Activated T-cell treated with anti-CD3 and anti-CD28 coated beads, Interleukin-2, amount 50 U/mL, for 72 hours (primary cell): ENCODE measurements around the gene OXCT1. TPM values are rescaled to one million over a fixed set of nuclear protein-coding genes. Genes with fewer than 3 reads are reported as not detected.
A peak's percentile ranks its signal among the peaks of the same experiment; 100 is the strongest.

Source experiments
- ATAC-seq, 2 donors: fragments of 150-1000 bp; cut with Tn5 transposase; replicated peaks in 1 of 2; 2 replicates each; pipeline ENCODE4 v1.10.0; 2021; ENCODE audit warnings: moderate library complexity in 2 of 2, mild to moderate bottlenecking in 1 of 2
- DNase-seq, 2 donors: peaks; one replicate each; pipeline ENCODE4 v3.0.0; 2021 to 2022; ENCODE audit warnings: mixed read lengths in 1 of 2
- H3K27ac Mint-ChIP-seq: one replicate; pipeline ENCODE4 v1.8.0; 2022; ENCODE audit warnings: mild to moderate bottlenecking, moderate library complexity, mixed read lengths
- H3K27me3 Mint-ChIP-seq: one replicate; pipeline ENCODE4 v1.8.0; 2022; ENCODE audit warnings: low read depth, mixed read lengths
- H3K36me3 Mint-ChIP-seq, 2 donors: one replicate each; pipeline ENCODE4 v1.8.0; 2022; ENCODE audit warnings: mixed read lengths in 2 of 2, mild to moderate bottlenecking in 1 of 2; ENCODE audit not compliant: insufficient read depth in 2 of 2
- H3K4me1 Mint-ChIP-seq: one replicate; pipeline ENCODE4 v1.8.0; 2022; ENCODE audit warnings: low read depth, mixed read lengths
- H3K4me3 Mint-ChIP-seq, 2 donors: one replicate each; pipeline ENCODE4 v1.8.0; 2022; ENCODE audit warnings: mild to moderate bottlenecking in 2 of 2, mixed read lengths in 2 of 2, moderate library complexity in 2 of 2
- H3K9me3 Mint-ChIP-seq, 2 donors: one replicate each; pipeline ENCODE4 v1.8.0; 2022; ENCODE audit warnings: mixed read lengths in 2 of 2
- total RNA-seq, 2 donors: library from RNA; stranded (reverse); gene quantifications; one replicate each; pipeline ENCODE4 v1.2.3, GENCODE V29; 2022

The OXCT1 gene
- total RNA-seq, 2 donors from 2014 or later, result 58.7 to 63.8 TPM

GRCh38 chr5:41883936-41884335 lies 13.7 kb upstream of the OXCT1 start:
- Mint-ChIP-seq H3K27me3 (peaks cover 23% of the 10 kb centered on the region), H3K27ac (no peak overlapping the region), H3K36me3 (no peaks in the 10 kb centered on the region), H3K9me3 (no peaks in the 10 kb centered on the region), H3K4me1 (no peaks in the 10 kb centered on the region), H3K4me3 (no peak overlapping the region)
- ATAC-seq (no peak), DNase-seq (no peak)

- no peak overlapping the region for H3K4me3 Mint-ChIP-seq
- H3K27ac Mint-ChIP-seq, result no peak overlapping the region
- no peaks in the 10 kb centered on the region for H3K9me3 Mint-ChIP-seq
Measured at GRCh38 chr5:41883243-41883642, 13.0 kb upstream of the OXCT1 start.

GRCh38 chr5:41882765-41883164 lies 12.5 kb upstream of the OXCT1 start:
- Mint-ChIP-seq H3K4me3 (no peak overlapping the region), H3K9me3 (no peaks in the 10 kb centered on the region), H3K36me3 (no peaks in the 10 kb centered on the region), H3K27me3 (peaks cover 19% of the 10 kb centered on the region), H3K4me1 (no peaks in the 10 kb centered on the region), H3K27ac (no peak overlapping the region)
- ATAC-seq (no peak), DNase-seq (no peak)

More at GRCh38 chr5:41883243-41883642, 13.0 kb upstream of the OXCT1 start:
- H3K4me1 Mint-ChIP-seq, result no peaks in the 10 kb centered on the region
- DNase-seq, result no peak
- no peak for ATAC-seq
- H3K36me3 Mint-ChIP-seq, result no peaks in the 10 kb centered on the region
- H3K27me3 Mint-ChIP-seq, result peaks cover 23% of the 10 kb centered on the region

DNA sequence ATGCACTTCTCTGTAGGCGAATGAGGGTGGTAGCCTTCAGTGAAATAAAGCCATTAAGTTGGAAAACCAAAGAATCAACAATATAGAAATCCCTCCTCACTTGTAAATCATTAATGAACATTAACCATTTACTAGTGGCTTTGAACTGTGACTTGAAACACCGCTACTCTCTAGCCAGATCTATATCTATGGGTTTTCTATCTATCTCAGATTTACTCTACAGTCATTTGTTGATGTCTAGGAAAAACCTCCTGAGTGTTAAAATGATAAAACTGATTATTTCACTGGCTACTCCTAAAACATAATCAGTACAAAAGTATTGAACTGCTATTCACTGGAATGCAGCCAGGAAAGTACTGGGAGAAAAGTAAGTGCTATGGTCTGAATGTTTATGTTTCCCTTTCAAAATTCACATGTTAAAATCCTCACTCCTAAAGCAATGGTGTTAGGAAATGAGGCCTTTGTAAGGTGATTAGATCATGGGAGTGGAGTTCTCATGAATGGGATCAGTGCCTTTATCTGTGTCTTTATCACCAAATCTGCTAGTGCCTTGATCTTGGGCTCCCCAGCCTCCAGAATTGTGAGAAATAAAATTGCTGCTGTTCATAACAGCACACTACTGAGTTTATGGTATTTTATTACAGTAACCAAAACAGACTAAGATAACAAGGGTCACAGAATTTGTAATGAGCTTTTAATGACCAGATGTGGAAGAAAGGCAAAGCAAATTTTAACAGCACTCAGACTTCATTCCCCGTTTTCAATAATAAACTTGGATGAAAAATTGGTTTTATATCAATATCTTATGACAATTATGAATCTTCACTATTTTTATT lies 8.6 kb upstream of the OXCT1 start:
- peaks cover 9% of the 10 kb centered on the region for H3K27me3 Mint-ChIP-seq
- no peak overlapping the region for H3K4me3 Mint-ChIP-seq
- no peaks in the 10 kb centered on the region for H3K9me3 Mint-ChIP-seq
- no peak overlapping the region for H3K27ac Mint-ChIP-seq
- no peak for DNase-seq
- H3K4me1 Mint-ChIP-seq, result peaks cover 12% of the 10 kb centered on the region
- H3K36me3 Mint-ChIP-seq, result no peaks in the 10 kb centered on the region
- ATAC-seq, result no peak

- Mint-ChIP-seq H3K4me3 (no peak overlapping the region), H3K36me3 (no peaks in the 10 kb centered on the region), H3K27ac (no peak overlapping the region), H3K9me3 (no peaks in the 10 kb centered on the region), H3K4me1 (peaks cover 12% of the 10 kb centered on the region), H3K27me3 (peaks cover 9% of the 10 kb centered on the region)
- ATAC-seq, result no peak
- no peak for DNase-seq
Measured at GRCh38 chr5:41878173-41878572, 7.9 kb upstream of the OXCT1 start.

DNA sequence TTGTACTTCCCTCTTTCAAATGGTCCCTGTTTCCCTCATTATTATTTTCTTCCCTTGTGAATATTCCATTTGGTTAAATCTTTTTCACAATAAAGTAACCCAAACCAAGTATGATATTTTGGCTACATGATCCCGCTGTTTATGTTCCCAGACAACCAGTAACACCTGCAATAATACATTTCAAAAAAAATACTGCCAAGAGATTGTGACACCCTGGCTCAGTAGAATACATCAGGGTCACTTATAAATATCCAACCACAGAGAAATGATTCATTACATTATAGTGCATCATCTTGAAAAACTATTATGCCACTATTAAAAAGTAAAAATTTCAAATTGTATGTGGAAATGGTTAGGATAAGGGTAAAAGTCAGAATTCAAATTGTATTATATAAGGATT lies 7.2 kb upstream of the OXCT1 start:
- no peak for ATAC-seq
- H3K4me3 Mint-ChIP-seq, result no peak overlapping the region
- peaks cover 12% of the 10 kb centered on the region for H3K4me1 Mint-ChIP-seq
- no peak for DNase-seq
- H3K27ac Mint-ChIP-seq, result no peak overlapping the region
- peaks cover 9% of the 10 kb centered on the region for H3K27me3 Mint-ChIP-seq
- no peaks in the 10 kb centered on the region for H3K9me3 Mint-ChIP-seq
- no peaks in the 10 kb centered on the region for H3K36me3 Mint-ChIP-seq

DNA sequence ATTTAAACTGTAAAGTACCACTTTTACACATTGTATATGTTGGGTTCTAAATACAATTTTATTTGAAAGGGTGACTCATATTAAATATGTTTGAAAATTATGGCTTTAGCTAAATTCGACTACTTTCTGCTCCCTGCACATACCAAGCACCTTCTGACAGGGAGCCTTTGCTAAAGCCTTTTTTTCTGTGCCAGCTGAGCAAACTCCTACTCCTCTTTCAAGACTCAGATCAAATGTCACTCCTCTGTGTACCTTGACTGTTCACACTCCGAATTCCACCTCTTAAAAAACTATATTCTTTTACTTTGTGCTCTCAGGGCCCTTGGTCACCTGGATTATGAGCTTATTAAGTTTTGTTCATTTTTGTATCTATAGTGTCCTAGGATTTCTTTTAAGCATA lies 6.5 kb upstream of the OXCT1 start:
- H3K4me1 Mint-ChIP-seq, result peaks cover 12% of the 10 kb centered on the region
- no peaks in the 10 kb centered on the region for H3K36me3 Mint-ChIP-seq
- no peak for ATAC-seq
- H3K4me3 Mint-ChIP-seq, result no peak overlapping the region
- no peaks in the 10 kb centered on the region for H3K9me3 Mint-ChIP-seq
- no peak overlapping the region for H3K27ac Mint-ChIP-seq
- H3K27me3 Mint-ChIP-seq, result peaks cover 9% of the 10 kb centered on the region
- no peak for DNase-seq

GRCh38 chr5:41875121-41875520 lies 4.9 kb upstream of the OXCT1 start:
- Mint-ChIP-seq H3K27ac (peak overlapping the region; percentile 1), H3K9me3 (no peaks in the 10 kb centered on the region), H3K27me3 (peaks cover 5% of the 10 kb centered on the region), H3K4me1 (peaks cover 20% of the 10 kb centered on the region), H3K36me3 (no peaks in the 10 kb centered on the region), H3K4me3 (peak overlapping the region in 1 of 2 donors; percentile 23)
- ATAC-seq (no peak), DNase-seq (no peak)

- Mint-ChIP-seq H3K9me3 (no peaks in the 10 kb centered on the region), H3K27ac (no peak overlapping the region), H3K36me3 (no peaks in the 10 kb centered on the region), H3K4me3 (peak overlapping the region in 1 of 2 donors; percentile 23), H3K4me1 (peaks cover 20% of the 10 kb centered on the region), H3K27me3 (peaks cover under 1% of the 10 kb centered on the region)
- ATAC-seq (no peak), DNase-seq (no peak)
Measured at GRCh38 chr5:41874512-41875060, 4.4 kb upstream of the OXCT1 start.

GRCh38 chr5:41871852-41872251 lies 1.6 kb upstream of the OXCT1 start:
- Mint-ChIP-seq H3K9me3 (no peaks in the 10 kb centered on the region), H3K27me3 (no peaks in the 10 kb centered on the region), H3K27ac (no peak overlapping the region), H3K4me1 (peaks cover 44% of the 10 kb centered on the region), H3K36me3 (peaks cover 0 to 4% of the 10 kb centered on the region in 2 donors), H3K4me3 (no peak overlapping the region)
- no peak for DNase-seq
- ATAC-seq, result no peak

DNA sequence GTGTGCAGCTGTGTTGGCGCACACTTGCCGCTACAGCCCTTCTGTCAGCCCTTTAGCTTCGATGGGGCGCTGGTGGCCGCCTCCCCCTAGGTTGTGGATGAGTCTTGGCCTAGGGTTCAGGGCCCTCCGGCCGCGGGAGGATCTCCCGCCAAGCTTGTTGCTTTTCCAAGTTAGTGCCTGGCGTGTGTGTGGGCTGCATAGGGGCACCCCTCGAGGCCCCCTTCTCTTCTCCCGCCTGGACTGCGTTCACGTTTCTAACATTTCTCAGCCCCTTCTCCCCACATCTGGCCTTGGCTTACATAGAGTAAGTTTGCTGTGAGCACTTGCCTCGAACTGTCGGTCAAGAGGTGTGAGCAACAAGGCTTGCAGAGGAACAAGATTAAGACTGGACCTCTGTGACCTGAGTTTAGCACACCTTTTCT lies 413 bp upstream of the OXCT1 start:
- H3K27me3 Mint-ChIP-seq, result no peaks in the 10 kb centered on the region
- peak overlapping the region; percentile 80 to 93 for H3K4me3 Mint-ChIP-seq
- peak overlapping the region; percentile 91 for H3K27ac Mint-ChIP-seq
- H3K4me1 Mint-ChIP-seq, result peaks cover 54% of the 10 kb centered on the region
- H3K36me3 Mint-ChIP-seq, result peaks cover 0 to 4% of the 10 kb centered on the region in 2 donors
- ATAC-seq (no peak), DNase-seq (no peak)
- no peaks in the 10 kb centered on the region for H3K9me3 Mint-ChIP-seq

GRCh38 chr5:41869151-41869723 lies 988 bp downstream of the OXCT1 start:
- no peaks in the 10 kb centered on the region for H3K27me3 Mint-ChIP-seq
- ATAC-seq, result no peak
- DNase-seq, result peak in 1 of 2 donors; percentile 29
- H3K27ac Mint-ChIP-seq, result peak overlapping the region; percentile 81
- H3K4me1 Mint-ChIP-seq, result peaks cover 56% of the 10 kb centered on the region
- peak overlapping the region; percentile 80 to 93 for H3K4me3 Mint-ChIP-seq
- no peaks in the 10 kb centered on the region for H3K9me3 Mint-ChIP-seq
- peaks cover 0 to 4% of the 10 kb centered on the region in 2 donors for H3K36me3 Mint-ChIP-seq

- no peaks in the 10 kb centered on the region for H3K9me3 Mint-ChIP-seq
- peaks cover 7 to 10% of the 10 kb centered on the region in 2 donors for H3K36me3 Mint-ChIP-seq
- peaks cover 70% of the 10 kb centered on the region for H3K4me1 Mint-ChIP-seq
- no peak for DNase-seq
- no peaks in the 10 kb centered on the region for H3K27me3 Mint-ChIP-seq
- ATAC-seq, result peak; percentile 79 to 83
- H3K4me3 Mint-ChIP-seq, result peak overlapping the region; percentile 38 to 59
- H3K27ac Mint-ChIP-seq, result peak overlapping the region; percentile 97
Measured at GRCh38 chr5:41863871-41864486, 6.2 kb downstream of the OXCT1 start.
